ENCODE results near the gene TICRR.
"Not testable (repeated sequence)": the region's sequence is repeated elsewhere in the genome, so short reads cannot be mapped to it uniquely, and the experiment has no call there.

TICRR gene

GRCh38 chr15:89575146-89575655 is at the start of gene TICRR:
Gene TICRR (plus strand): TSS chr15:89575469. CDS start chr15:89575587, 118 bp downstream.
- peak; percentile 99 to 100 (median 100) for DNase-seq

GRCh38 chr15:89526181-89526580 is 49.1 kb upstream of the TICRR start:
- no peak for DNase-seq

- no peak for DNase-seq
Observed at GRCh38 chr15:89526601-89527441, 48.4 kb upstream of the TICRR start.

- DNase-seq = no peak
Observed at GRCh38 chr15:89528757-89529352, 46.4 kb upstream of the TICRR start.

- no peak for DNase-seq
Observed at GRCh38 chr15:89530976-89531375, 44.3 kb upstream of the TICRR start.

- peak in 2 of 3 experiments; percentile 15 to 51 for DNase-seq
Observed at GRCh38 chr15:89531796-89532537, 43.3 kb upstream of the TICRR start.

GRCh38 chr15:89533861-89534544 is 41.3 kb upstream of the TICRR start:
- DNase-seq = no peak

- no peak for DNase-seq
Observed at GRCh38 chr15:89539027-89539426, 36.2 kb upstream of the TICRR start.

- no peak for DNase-seq
Observed at GRCh38 chr15:89542369-89542768, 32.9 kb upstream of the TICRR start.

GRCh38 chr15:89543389-89543788 is 31.9 kb upstream of the TICRR start:
- no peak for DNase-seq

GRCh38 chr15:89549138-89549537 is 26.1 kb upstream of the TICRR start:
- not testable (repeated sequence) for DNase-seq

- no peak for DNase-seq
Observed at GRCh38 chr15:89550427-89550826, 24.8 kb upstream of the TICRR start.

GRCh38 chr15:89551550-89551949 is 23.7 kb upstream of the TICRR start:
- DNase-seq = no peak

- DNase-seq = no peak
Observed at GRCh38 chr15:89553632-89554031, 21.6 kb upstream of the TICRR start.

- no peak for DNase-seq
Observed at GRCh38 chr15:89554247-89554646, 21.0 kb upstream of the TICRR start.

GRCh38 chr15:89555768-89556167 is 19.5 kb upstream of the TICRR start:
- no peak for DNase-seq

- DNase-seq = peak; percentile 65 to 92 (median 77)
Observed at GRCh38 chr15:89556413-89557262, 18.6 kb upstream of the TICRR start.

- DNase-seq = no peak
Observed at GRCh38 chr15:89559769-89560264, 15.5 kb upstream of the TICRR start.

- no peak for DNase-seq
Observed at GRCh38 chr15:89566181-89566580, 9.1 kb upstream of the TICRR start.

- no peak for DNase-seq
Observed at GRCh38 chr15:89566621-89567294, 8.5 kb upstream of the TICRR start.
